Kidney glomerular epithelial cell (primary cell): ENCODE data around the gene VPS33A.
A peak's percentile ranks its signal among the peaks of the same experiment; 100 is the strongest.
"Not testable (repeated sequence)": the region's sequence is repeated elsewhere in the genome, so short reads cannot be mapped to it uniquely, and the experiment has no call there.

Source experiments
- DNase-seq: peaks from one replicate; lab custom pipeline; 2025; lab: John Stamatoyannopoulos, UW

VPS33A gene

DNA sequence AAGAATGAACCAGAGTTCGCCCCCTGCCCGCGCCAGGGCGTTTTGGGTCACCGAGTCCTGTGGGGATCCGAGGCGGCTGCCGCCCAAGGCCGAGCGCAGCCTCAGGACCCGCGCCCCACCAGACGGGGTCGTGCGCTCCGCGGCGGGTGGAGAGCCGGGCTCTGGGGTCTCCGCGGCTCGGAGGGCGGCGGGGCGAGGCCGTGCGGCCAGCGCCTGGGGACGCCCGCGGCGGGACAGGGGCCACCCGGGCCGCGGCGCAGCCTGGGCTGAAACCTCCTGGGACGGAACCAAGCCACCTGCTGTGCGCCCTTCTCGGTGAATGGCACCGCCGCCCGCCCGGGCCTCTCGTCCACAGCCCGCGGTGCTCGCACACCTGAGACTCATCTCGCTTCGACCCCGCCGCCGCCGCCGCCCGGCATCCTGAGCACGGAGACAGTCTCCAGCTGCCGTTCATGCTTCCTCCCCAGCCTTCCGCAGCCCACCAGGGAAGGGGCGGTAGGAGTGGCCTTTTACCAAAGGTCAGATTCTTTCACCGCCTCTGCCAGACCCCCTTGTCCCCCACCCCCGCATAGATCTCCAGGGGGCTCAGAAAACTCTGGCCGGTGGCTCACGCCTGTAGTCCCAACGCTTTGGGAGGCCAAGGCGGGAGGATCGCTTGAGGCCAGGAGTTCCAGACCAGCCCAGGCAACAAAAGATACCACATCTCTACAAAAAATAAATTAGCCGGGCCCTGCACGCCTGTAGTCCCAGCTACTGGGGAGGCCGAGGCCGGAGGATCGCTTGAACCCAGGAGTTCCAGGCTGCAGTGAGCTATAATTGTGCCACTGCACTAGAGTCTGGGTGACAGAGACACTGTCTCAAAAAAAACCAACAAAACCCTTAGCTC lies 61.9 kb downstream of the VPS33A start:
- DNase-seq: no peak

DNA sequence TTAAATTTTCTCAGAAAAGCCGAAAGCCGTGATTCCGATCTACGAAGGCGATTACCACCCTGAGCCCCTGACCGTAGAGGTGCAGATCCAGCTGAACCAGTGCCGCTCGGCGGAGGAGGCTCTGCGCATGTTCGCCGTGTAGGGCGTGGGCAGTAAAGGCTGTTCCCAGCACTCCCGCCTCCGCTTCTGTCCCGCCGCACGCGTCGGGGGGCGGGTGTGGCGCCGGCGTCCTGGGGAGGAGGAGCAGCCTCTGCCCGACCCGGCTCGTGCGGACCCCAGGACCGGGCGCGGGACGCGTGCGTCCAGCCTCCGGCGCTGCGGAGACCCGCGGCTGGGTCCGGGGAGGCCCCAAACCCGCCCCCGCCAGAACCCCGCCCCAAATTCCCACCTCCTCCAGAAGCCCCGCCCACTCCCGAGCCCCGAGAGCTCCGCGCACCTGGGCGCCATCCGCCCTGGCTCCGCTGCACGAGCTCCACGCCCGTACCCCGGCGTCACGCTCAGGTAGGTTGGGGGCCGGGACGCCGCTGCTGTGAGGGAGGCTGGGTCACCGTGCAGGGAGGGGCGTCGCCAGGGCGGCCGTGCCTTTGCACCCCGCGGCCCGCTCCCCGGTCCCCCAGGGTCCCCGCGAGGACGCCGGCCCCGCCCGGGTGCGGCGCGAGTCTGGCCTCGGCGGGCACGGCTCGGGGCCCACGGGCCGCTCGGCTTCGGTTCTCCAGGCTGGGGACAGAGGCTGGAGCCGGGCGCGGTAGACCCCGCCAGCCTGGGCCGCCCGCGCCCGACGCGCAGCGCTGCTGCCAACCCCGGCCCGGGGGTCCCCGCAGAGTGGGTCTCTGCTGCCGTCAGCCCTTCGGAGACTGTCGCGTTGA lies 62.8 kb downstream of the VPS33A start, which contains the start of gene B3GNT4:
B3GNT4 (plus strand) TSS at position 409 of the 866 bp plus-strand sequence. CDS start 910 bp downstream, outside the sequence.
- DNase-seq: no peak

DNA sequence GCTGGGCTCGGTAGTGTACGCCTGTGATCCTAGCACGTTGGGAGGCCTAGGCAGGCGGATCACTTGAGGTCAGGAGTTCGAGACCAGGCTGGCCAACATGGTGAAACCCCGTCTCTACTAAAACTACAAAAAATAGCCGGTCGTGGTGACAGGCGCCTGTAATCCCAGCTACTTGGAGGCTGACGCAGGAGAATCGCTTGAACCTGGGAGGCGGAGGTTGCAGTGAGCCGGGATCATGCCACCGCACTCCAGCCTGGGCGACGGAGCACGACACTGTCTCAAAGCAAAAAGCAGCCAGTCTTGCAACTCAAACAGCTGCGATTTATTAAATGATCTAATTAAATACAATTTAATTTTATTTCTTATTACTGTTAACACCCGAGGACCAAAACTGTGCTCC lies 63.5 kb downstream of the VPS33A start:
- not testable (repeated sequence) for DNase-seq

DNA sequence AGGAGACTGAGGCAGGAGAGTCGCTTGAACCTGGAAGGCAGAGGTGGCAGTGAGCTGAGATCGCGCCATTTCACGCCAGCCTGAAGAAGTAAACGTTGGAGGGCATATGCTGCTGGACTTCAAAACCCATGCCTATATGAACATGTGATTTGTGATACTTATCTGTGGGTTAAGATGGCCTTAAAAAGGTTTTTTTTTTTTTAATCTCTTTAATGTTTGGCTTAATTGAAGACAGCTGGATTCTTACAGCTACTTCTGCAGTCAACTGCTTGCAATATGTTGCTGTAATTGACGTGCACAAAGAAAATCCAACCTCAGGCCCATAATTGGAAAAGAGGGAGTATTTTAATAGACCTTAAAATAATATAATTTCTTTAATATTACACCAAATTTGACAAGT lies 64.3 kb downstream of the VPS33A start:
- no peak for DNase-seq

DNA sequence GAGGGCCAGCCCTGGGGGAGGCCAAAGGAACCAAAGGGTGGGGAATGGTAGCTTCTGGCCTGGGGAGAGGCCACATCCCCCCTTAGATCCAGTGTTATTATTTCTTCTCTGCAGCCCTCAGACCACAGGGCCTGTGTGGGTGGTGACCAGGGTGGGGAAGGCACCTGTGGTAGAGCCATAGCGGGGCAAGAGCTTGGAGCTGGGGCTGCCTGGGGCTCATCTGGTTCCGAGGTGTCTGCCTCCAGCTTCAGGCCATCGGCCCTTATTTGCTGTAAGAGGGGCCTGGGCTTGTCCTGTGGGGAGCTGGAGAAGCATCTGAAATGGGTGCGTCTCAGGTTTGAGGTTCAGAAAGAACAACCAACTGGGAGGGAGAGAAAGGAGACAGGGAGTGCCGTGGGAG lies 64.9 kb downstream of the VPS33A start:
- DNase-seq: no peak

DNA sequence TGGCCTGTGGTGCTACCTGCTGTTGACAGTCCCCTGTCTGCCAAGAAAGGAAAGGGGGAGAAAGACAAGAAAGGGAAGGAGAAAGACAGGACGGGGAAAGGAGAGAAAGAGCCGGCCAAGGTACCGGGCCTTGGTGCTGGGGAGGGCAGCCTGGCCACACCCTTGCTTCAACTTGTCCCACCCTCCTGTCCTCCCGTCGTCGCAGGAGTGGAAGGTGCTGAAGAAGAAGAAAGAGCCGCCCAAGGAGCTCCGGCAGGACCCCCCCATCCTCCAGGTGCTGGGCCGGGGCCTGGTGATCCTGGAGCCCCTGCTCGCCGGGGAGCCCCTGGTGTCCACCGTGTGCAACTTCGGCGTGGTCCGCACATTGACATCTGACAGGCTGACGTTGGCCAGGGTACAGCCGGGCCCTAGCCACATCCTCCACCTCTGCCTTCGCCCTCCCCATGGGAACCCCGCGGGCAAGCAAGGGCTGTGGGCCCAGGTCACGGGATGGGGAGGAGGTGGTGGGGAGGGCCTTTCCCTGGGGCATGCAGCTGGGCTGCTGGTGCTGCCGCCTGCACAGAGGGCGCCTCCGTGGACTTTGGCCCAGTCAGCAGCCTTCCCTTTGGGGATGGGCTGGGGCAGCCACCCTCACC lies 65.6 kb downstream of the VPS33A start:
- no peak for DNase-seq

DNA sequence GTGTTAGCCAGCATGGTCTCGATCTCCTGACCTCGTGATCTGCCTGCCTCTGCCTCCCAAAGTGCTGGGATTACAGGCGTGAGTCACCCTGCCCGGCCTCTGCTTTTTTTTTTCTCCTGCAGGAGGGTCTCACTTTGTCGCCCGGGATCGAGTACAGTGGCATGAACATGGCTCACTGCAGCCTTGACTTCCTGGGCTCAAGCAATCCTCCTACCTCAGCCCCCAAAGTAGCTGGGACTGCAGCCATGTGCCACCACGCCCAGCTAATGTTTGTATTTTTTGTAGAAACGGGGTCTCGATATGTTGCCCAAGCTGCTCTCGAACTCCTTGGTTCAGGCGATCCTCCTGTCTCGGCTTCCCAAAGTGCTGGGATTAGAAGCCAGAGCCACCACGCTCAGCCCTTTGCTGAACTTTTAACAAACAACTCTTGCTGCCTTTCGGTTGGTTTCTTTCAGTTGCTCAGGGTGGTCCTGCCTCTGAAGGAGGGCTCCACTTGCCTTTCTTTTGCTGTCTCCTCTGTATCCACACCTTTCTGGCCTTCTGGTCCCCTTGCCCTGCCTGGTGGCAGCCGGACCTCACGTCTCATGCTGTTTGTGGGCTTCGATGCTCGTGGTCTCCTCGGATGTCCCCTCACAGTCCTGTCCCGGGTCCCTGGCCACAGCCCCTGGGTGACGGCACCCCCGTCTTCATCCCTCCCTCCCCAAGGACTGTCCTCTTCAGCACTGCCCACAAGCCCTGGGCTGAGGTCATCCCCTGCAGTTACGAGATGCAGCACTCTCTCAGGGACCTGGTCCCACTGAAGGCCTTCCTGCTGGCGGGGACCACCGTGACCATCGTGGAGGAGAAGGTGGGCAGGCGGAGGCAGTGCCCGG lies 66.6 kb downstream of the VPS33A start:
- no peak for DNase-seq

DNA sequence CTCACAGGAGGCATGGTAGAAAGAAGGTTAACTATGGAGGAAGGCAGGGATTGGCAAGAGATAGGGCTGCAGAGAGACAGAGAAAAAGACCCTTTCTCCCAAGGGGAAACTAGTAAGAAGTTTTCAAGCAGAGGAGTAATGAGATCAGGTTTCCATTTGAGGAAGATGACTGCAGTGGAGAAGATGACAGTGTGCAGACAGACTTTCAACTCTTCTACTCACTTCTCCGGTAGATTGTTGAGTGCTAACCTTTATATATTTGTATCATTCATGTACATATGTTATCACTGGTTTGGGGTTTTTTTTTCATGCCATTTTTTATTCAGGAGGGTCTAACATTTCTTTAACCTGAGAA lies 68.7 kb downstream of the VPS33A start:
- DNase-seq: no peak

DNA sequence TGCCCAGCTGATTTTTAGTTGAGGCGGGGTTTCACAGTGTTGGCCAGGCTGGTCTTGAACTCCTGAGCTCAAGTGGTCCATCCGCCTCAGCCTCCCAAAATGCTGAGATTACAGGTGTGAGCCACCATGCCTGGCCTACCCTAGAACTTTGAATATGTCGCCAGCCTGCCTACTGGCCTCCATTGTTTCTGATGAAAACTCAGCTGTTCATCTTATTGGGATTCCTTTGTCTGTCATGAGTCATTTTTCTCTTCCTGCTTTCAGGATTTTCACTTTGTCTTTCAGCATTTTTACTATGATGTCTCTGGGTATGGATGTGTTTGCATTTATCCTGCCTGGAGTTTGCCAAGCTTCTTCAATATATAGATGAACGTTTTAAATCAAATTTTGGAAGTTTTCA lies 70.9 kb downstream of the VPS33A start:
- DNase-seq: no peak

DNA sequence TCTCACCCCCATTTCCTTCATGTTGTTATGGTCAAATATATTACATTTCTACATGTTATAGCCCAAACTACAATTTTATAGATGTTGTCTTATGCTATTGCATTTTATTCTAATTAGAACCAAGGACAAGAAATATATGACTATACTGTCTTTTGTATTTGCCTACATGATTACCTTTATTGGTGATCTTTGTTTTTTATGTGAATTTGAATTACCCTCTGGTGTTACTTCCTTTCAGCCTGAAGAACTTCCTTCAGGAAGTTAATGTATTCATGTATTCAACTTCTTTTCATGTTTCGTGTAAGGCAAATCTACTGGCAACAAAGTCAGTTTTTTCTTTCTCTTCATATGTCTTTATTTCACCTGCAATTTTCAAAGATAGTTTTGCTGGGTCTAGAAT lies 71.5 kb downstream of the VPS33A start:
- DNase-seq: no peak

DNA sequence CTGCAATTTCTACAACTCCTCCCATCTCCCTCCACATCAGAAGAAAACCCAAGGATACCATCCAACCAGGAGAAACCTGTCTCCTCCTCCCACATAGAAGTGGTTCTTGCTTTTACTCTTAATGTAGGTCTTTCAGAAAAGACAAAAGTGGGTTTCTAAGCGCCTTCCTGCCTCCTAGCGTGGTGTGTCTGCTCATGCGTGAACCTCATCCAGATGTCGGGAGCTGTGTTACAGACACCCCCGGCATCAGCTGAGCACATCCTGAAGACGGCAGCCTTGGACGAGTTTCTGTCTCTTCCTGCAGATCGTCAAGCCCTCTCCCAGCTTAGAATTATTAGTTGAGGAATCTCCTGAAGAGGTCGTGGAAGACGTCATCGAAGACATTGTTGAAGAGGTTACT lies 73.9 kb downstream of the VPS33A start:
- no peak for DNase-seq

DNA sequence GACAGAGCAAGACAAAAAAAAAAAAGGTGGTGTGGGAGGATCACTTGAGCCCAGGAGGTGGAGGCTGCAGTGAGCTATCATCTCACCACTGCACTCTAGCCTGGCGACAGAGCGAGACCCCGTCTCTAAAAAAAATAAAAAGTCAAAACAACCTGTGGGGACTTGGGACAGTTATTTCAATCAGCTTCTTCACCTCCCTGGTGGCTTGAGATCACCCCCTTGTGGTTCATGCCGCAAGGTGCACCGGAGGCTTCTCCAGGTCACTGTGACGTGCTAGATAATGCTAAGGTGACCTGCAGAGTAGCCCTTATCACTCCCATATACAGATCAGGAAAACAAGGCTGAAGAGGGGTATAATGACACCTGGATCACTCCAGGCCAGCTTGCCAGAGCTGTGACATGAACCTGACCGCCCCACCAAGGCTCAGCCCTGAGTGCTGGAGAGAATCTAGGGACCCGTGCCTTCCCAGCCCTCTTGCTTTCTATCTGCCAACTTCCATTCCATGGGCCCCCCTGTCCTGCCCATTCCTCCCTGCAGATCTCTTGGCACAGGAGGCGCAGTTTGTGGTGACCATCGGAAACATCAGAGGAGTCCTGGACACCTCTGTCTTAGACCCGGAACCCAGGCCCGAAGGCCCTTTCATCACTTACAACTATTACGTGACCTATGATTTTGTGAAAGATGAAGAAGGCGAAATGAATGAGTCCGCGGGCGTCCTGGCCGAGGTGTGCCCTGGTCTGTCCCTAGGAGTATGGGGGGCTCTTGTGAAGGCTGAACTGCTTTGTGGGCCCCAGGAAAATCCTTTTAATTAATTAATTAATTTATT lies 75.2 kb downstream of the VPS33A start:
- peak; percentile 9 for DNase-seq

DNA sequence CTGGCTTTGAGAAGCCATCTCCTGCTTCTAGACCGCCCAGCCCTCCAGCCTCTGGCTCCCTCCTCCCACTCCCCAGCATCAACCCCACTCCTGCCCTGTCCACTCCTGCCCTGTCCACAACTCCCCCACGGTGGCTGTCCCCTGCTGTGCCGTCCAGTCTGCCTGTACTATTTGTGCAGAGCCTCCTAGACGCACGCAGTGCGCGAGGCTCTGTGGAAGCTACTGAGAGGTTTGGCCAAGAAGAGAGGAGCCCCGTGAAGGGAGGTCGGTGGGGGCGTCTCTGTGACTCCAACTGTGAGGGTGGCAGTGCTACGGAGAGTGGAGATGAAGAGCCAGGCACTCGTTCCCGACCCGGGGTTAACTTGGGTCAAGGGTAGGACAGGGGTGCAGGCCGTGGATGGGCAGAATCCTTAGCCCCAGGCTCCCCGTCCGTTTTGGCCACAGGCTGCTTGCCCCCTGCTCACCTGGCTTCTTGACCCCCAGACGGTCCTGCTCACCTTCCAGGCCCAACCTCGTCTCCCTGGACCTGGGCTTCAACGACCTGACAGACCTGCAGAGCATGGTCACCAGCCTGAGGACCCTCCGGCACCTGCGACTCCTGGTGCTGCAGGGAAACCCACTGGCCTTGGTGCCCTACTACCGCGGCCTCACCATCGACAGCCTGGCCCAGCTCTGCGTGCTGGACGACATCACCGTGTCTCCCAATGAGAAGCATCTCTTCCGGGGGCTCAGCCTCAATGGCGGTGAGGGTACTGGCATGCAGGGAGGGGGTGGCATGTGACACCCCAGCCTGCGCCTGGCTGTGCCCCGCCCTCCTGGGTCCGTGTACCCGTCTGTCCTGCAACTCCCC lies 76.4 kb downstream of the VPS33A start:
- no peak for DNase-seq

DNA sequence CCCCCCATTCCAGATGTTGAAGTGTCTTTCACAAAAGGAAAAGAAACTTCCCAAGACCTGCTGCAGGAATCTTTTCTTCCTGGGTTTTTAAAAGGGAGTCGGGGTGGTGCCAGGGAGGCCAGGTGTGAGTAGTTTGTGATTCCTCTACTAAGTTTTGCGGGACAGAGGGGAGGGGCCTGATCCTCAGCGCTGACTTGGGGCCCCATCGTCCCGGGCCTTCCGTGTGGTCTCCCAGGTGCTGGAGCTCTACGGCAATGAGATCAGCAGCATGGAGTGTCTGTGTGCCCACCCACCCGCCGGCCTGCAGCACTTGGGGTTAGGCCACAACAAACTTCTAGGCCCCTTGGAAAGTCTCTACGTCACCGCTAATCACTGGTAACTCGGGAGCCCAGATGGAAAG lies 78.8 kb downstream of the VPS33A start:
- no peak for DNase-seq

DNA sequence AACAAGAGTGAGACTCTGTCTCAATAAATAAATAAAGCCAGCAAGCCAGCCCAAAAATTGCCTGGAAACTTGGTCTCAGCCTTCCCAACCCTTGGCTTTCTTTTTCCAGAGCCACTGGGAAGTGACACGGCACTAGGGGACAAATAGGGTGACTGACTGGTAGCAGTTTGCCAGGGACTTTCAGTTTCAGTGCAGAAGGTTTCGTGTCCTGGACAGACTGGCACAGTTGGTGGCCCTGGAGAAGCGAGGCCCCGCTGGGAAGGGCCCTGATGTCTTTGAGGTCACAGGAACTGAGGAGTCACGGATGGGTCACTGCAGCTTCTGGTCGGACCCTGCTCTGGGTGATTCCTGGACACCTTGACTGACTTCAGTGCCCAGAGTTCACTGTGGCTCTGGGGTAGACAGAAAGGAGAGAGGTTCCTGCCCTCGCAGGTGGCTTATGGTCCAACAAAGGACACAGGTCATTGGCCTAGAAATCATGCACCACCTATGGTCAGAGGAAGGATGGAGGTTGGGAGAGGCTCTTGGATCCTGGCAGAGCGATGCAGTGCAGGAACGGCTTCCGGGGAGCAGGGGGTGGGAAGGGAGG lies 80.7 kb downstream of the VPS33A start:
- DNase-seq: no peak

DNA sequence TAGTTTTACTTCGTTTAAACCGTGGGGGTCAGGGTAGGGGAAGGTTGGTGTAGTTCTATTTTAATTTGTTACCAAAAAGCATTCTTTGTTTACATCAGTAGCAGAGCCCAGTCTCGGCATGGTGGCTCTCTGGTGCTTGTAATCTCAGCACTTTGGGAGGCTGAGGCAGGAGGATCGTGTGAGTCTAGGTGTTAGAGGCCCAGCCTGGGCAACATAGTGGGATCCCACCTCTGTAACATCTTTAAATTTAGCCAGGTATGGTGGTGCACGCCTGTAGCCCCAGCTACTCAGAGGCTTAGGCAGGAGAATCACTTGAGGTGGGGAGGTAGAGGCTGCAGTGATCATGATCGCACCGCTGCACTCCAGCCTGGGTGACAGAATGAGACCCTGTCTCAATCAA lies 81.2 kb downstream of the VPS33A start:
- DNase-seq: no peak

DNA sequence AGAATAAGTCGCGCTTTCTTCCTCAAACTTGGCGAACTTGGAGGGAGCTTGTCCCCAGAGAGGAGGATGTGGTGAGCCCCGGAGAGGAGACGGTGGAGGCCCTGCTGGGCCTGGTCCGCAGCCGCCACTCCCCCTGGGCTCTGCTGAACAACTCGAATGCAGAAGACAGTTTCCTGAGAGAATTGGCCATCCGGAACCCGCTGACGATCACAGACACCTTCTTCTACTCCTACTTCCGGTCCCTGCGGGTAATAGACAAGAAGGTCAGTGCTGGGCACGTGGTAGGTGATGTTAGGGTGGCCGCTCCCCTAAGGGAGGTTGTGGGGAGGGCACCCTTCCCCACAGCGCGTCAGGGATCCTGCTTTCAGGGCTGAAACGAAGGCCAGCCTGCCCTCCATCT lies 81.8 kb downstream of the VPS33A start:
- DNase-seq: no peak

DNA sequence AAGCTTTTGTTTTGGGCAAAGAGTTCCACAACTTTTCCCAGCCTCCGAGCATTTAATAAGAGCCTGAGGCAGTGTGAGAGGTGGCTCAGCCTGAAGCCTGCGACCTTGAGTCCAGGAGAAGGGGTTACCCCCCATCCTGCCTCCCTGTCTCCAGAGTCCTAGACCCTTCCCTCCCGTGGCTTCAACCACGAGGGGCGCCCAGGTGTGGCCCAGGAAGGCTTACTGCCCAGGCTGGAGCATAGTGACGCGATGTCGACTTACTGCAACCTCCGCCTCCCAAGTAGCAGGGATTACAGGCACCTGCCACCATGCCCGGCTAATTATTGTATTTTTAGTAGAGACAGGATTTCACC lies 82.7 kb downstream of the VPS33A start:
- no peak for DNase-seq

DNA sequence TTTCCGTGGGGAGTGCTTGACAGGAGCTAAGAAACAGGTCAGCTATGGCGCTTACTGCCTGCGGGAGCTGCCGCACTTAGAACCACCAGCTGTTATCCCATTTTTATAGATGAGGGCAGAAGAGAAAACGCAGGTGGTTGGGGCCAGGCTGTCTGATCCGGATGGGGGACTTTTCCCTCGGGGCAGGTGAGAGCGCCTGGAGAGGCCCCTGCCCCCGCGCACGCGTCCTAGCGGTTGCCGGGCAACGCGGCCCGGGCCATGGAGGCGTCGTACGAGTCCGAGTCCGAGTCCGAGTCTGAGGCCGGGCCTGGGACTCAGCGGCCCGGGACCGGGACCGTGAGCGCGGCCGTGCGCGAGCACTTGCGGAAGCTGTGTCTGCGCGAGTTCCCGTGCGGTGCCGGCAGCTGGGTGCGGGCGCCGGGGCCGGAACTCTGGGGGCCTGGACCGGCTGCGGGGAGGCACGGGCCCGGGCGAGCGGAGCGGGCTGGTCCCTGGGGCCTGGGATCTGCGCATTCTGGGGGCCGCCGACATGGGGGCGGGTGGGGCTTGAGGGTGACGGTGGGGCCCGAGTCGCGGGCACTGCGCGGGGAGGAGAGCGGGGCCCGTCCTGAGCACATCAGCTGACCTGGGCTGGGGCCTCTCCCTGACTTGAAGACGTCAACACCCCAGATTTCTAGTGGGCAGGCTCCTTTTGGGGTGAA lies 83.3 kb downstream of the VPS33A start, which contains the start of gene LRRC43:
LRRC43 (plus strand) TSS at position 237 of the 701 bp plus-strand sequence; CDS start at position 259, 22 bp downstream.
- DNase-seq: no peak
